ENCODE measurements around the gene SLC9A9. TPM values are rescaled to one million over a fixed set of nuclear protein-coding genes. Genes with fewer than 3 reads are reported as not detected.
"Not testable (repeated sequence)": the region's sequence is repeated elsewhere in the genome, so short reads cannot be mapped to it uniquely, and the experiment has no call there.

Gene SLC9A9
- total and polyA plus RNA-seq, 10 of the 15 experiments (the other 5 are each of a cell fraction or from before 2014, with no cell fraction given): 3.5 to 14.2 (median 9.3) TPM

GRCh38 chr3:143875546-143875945, 27.3 kb upstream of the SLC9A9 start (continued):
- no peak for TF ChIP-seq ETV6 (conservative IDR thresholded peaks at IDR 0.05 in 1 of 2, IDR thresholded peaks at IDR 0.05 in 1 of 2; ENCODE audit: borderline replicate concordance in 1 of 2, low read depth in 1 of 2)

DNA sequence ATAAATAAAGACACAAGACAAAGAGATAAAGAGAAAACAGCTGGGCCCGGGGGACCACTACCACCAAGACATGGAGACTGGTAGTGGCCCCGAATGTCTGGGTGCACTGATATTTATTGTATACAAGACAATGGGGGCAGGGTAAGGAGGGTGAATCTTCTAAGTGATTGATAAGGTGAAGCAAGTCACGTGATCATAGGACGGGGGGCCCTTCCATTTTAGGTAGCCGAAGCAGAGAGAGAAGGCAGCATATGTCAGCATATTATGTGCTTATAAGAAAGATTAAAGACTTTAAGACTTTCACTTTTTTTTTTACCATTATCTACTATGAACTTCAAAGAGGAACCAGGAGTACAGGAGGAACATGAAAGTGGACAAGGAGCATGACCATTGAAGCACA, 25.3 kb upstream of the SLC9A9 start:
- H4K20me1 ChIP-seq (ENCODE audit: control insufficient read depth, insufficient read depth); H2AFZ ChIP-seq (ENCODE audit: control insufficient read depth, low read depth, low read length); intact Hi-C loops (cut with micrococcal nuclease; ENCODE audit: unreplicated experiment); ATAC-seq; DNase-seq (ENCODE audit: low read depth, low spot score); H3K9me3 ChIP-seq (replicated peaks; ENCODE audit: control insufficient read depth, insufficient read depth, low read length); POLR2A ChIA-PET; H3K36me3 ChIP-seq (ENCODE audit: control insufficient read depth in 2 of 2, insufficient read depth in 2 of 2, low read length in 1 of 2); H3K4me1 ChIP-seq (ENCODE audit: control insufficient read depth, insufficient read depth, low read length); SMC1A ChIA-PET (ENCODE audit: uncharacterized antibody, unreplicated experiment); H3K27ac ChIP-seq (ENCODE audit: control insufficient read depth, insufficient read depth); H3K9ac ChIP-seq (ENCODE audit: control insufficient read depth, insufficient read depth, low read length); H3K4me3 ChIP-seq; H3K79me2 ChIP-seq (ENCODE audit: control insufficient read depth, insufficient read depth, low read length); FAIRE-seq; H3K27me3 ChIP-seq (replicated peaks in 1 of 2; ENCODE audit: control insufficient read depth in 2 of 2, insufficient read depth in 2 of 2, low read length in 1 of 2); H3K4me2 ChIP-seq (ENCODE audit: control insufficient read depth, insufficient read depth); BruUV-seq (replicated peaks); in situ Hi-C loops (cut with MboI); RAD21 ChIA-PET (ENCODE audit: unreplicated experiment): not testable (repeated sequence)
- CTCF ChIA-PET: interaction anchor here (1.7 kb wide), 1 partner anchor 11 kb away, joined by 3 read pairs; no protein-coding TSS in a partner anchor
- 86% methylated on average over 5 of the region's 5 CpGs for WGBS (ENCODE audit: insufficient coverage, insufficient replicate concordance, low lambda C conversion rate, missing lambda C conversion rate)

DNA sequence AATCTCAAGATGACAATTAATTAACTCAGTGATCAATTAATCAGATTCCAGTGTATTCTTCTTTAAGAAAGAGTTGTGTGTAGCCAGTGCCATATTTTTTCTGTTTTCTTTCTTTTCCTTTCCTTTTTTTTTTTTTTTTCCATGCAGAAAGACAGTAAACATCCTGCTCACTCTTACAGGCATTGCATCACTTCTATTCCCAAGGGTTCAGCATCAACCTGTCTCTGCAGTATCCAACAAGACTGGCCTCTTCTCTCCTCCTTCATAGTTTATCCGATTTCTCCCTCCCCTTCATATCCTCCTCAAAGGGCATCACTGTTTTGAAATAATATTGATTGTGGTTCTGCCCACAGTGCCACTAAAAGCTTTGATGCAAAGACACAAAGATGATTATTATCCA, 17.0 kb upstream of the SLC9A9 start:
- Histone ChIP-seq H3K36me3 (ENCODE audit: control insufficient read depth in 2 of 2, insufficient read depth in 2 of 2, low read length in 1 of 2) (no peaks in the 10 kb centered on the region), H3K4me1 (ENCODE audit: control insufficient read depth, insufficient read depth, low read length) (no peaks in the 10 kb centered on the region), H3K27me3 (replicated peaks in 1 of 2; ENCODE audit: control insufficient read depth in 2 of 2, insufficient read depth in 2 of 2, low read length in 1 of 2) (no peaks in the 10 kb centered on the region), H3K4me2 (ENCODE audit: control insufficient read depth, insufficient read depth) (no peak overlapping the region), H3K27ac (ENCODE audit: control insufficient read depth, insufficient read depth) (no peak overlapping the region), H3K9me3 (replicated peaks; ENCODE audit: control insufficient read depth, insufficient read depth, low read length) (no peaks in the 10 kb centered on the region; the same call in 2 of the 3 replicates), H4K20me1 (ENCODE audit: control insufficient read depth, insufficient read depth) (no peaks in the 10 kb centered on the region), H3K4me3 (no peak overlapping the region), H3K9ac (ENCODE audit: control insufficient read depth, insufficient read depth, low read length) (no peak overlapping the region), H3K79me2 (ENCODE audit: control insufficient read depth, insufficient read depth, low read length) (no peaks in the 10 kb centered on the region), H2AFZ (ENCODE audit: control insufficient read depth, low read depth, low read length) (no peak overlapping the region)
- BruUV-seq (replicated peaks): no TSS peak
- no peak for DNase-seq (ENCODE audit: low read depth, low spot score)
- ATAC-seq: no peak
- FAIRE-seq: no peak
- ChIA-PET SMC1A (ENCODE audit: uncharacterized antibody, unreplicated experiment) (interaction anchor here (1.4 kb wide), 1 partner anchor 112 kb away, joined by 4 read pairs; no protein-coding TSS in a partner anchor), CTCF (no interaction called here), RAD21 (ENCODE audit: unreplicated experiment) (no interaction called here), POLR2A (no interaction called here)
- in situ Hi-C loops (cut with MboI): no loop called here
- 100% methylated on average over 1 of the region's 1 CpG for WGBS (ENCODE audit: insufficient coverage, insufficient replicate concordance, low lambda C conversion rate, missing lambda C conversion rate)
- intact Hi-C loops (cut with micrococcal nuclease; ENCODE audit: unreplicated experiment): no loop called here
- TF ChIP-seq RELA (IDR thresholded peaks at IDR 0.05; ENCODE audit: borderline replicate concordance, partially characterized antibody): no peak
- no peak for TF ChIP-seq CREB1 (IDR thresholded peaks at IDR 0.05; ENCODE audit: low read depth)
- TF ChIP-seq BHLHE40 (IDR thresholded peaks at IDR 0.05; ENCODE audit: borderline replicate concordance in 1 of 2, low read depth in 2 of 2, low read length in 1 of 2): no peak
- no peak for TF ChIP-seq SPI1 (IDR thresholded peaks at IDR 0.05; ENCODE audit: borderline replicate concordance, insufficient read depth, low read depth, low read length)
- TF ChIP-seq, protein P1, sequence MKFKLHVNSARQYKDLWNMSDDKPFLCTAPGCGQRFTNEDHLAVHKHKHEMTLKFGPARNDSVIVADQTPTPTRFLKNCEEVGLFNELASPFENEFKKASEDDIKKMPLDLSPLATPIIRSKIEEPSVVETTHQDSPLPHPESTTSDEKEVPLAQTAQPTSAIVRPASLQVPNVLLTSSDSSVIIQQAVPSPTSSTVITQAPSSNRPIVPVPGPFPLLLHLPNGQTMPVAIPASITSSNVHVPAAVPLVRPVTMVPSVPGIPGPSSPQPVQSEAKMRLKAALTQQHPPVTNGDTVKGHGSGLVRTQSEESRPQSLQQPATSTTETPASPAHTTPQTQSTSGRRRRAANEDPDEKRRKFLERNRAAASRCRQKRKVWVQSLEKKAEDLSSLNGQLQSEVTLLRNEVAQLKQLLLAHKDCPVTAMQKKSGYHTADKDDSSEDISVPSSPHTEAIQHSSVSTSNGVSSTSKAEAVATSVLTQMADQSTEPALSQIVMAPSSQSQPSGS (IDR thresholded peaks at IDR 0.05; ENCODE audit: low read length): no peak
- no peak for TF ChIP-seq TCF12 (IDR thresholded peaks at IDR 0.05; ENCODE audit: low read depth, low read length)
- no peak for TF ChIP-seq HDAC2 (IDR thresholded peaks at IDR 0.05)
- TF ChIP-seq SKIL (IDR thresholded peaks at IDR 0.05; ENCODE audit: low read depth, poor library complexity, severe bottlenecking): no peak
- no peak for TF ChIP-seq NFYB (IDR thresholded peaks at IDR 0.05; ENCODE audit: insufficient read depth, low read depth, low read length)
- TF ChIP-seq, protein P2, sequence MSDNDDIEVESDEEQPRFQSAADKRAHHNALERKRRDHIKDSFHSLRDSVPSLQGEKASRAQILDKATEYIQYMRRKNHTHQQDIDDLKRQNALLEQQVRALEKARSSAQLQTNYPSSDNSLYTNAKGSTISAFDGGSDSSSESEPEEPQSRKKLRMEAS (IDR thresholded peaks at IDR 0.05; ENCODE audit: low read depth, low read length): no peak
